Posterior vena cava (tissue), 2 donors: ENCODE data around the gene PSMG3. TPM values are rescaled to one million over a fixed set of nuclear protein-coding genes. Genes with fewer than 3 reads are reported as not detected.
"Not testable (repeated sequence)": the region's sequence is repeated elsewhere in the genome, so short reads cannot be mapped to it uniquely, and the experiment has no call there.

Experiments used
- DNase-seq: peaks from one replicate; pipeline ENCODE4 v3.0.0-alpha.2; 2020; ENCODE audit warnings: low spot score
- intact Hi-C, 2 donors: fragments of 100-400 bp; cut with DNase I; formaldehyde crosslinking; loops; one replicate each; pipeline versions ENCODE4 v1.14.1 to v1.14.2; 2022 to 2023
- total RNA-seq, 2 donors: library from RNA; stranded (reverse); fragmentation: NEBNext Ultra II Directional; extraction: Animal tissue kit (Norgen Biotek cat#: 25700); gene quantifications; one replicate each; pipeline ENCODE4 v1.2.1, GENCODE V29; 2021
- donor health status: DM: yes; HTN: yes; CAD: no.
- donor health status: DM: yes; HTN: yes; CAD: no.

Gene PSMG3
- total RNA-seq, 2 donors from 2014 or later, result 13.9 to 19.0 TPM

GRCh38 chr7:1585142-1585981 is 15.5 kb upstream of the PSMG3 start:
- intact Hi-C loops, result loop anchor here in 1 of 2 donors (10.0 kb wide), 1 partner anchor 619 kb away; no protein-coding TSS in a partner anchor
- no peak for DNase-seq

- DNase-seq, result no peak
- intact Hi-C loops, result loop anchor here in 1 of 2 donors (10.0 kb wide), 1 partner anchor 620 kb away; no protein-coding TSS in a partner anchor
Observed at GRCh38 chr7:1584700-1585099, 14.9 kb upstream of the PSMG3 start.

GRCh38 chr7:1583241-1583930 is 13.6 kb upstream of the PSMG3 start:
- intact Hi-C loops, result loop anchor here in 1 of 2 donors (10.0 kb wide), 1 partner anchor 621 kb away; no protein-coding TSS in a partner anchor

GRCh38 chr7:1580422-1581030 is 10.7 kb upstream of the PSMG3 start:
- DNase-seq, result no peak
- intact Hi-C loops, result loop anchor here in 1 of 2 donors (10.0 kb wide), 1 partner anchor 624 kb away; no protein-coding TSS in a partner anchor

More at GRCh38 chr7:1583241-1583930, 13.6 kb upstream of the PSMG3 start:
- DNase-seq, result not testable (repeated sequence)

GRCh38 chr7:1579481-1580421 is 9.9 kb upstream of the PSMG3 start:
- intact Hi-C loops, result loop anchor here (5.0 to 10.0 kb wide), 5 partner anchors 625 to 893 kb away; partner anchors contain the start of gene EIF3B (in 1 of the 2)
- peak; percentile 91 for DNase-seq

- intact Hi-C loops, result loop anchor here (5.0 to 10.0 kb wide), 4 partner anchors 634 to 894 kb away; partner anchors contain the start of gene EIF3B (in 1 of the 2)
- DNase-seq, result no peak
Observed at GRCh38 chr7:1578513-1578912, 8.7 kb upstream of the PSMG3 start.

- intact Hi-C loops, result loop anchor here (5.0 to 10.0 kb wide), 4 partner anchors 636 to 896 kb away; partner anchors contain the start of gene EIF3B (in 1 of the 2)
- DNase-seq, result no peak
Observed at GRCh38 chr7:1576521-1577253, 6.9 kb upstream of the PSMG3 start.

- intact Hi-C loops, result loop anchor here (5.0 to 10.0 kb wide), 4 partner anchors 636 to 896 kb away; partner anchors contain the start of gene EIF3B (in 1 of the 2)
- no peak for DNase-seq
Observed at GRCh38 chr7:1575809-1576208, 6.0 kb upstream of the PSMG3 start.

GRCh38 chr7:1572111-1572822 is 2.4 kb upstream of the PSMG3 start:
- DNase-seq, result no peak
- intact Hi-C loops, result loop anchor here in 1 of 2 donors (10.0 kb wide), 1 partner anchor 783 kb away; the partner anchor contains the start of gene EIF3B

GRCh38 chr7:1569440-1569832 is 396 bp downstream of the PSMG3 start:
- intact Hi-C loops, result no loop called here
- DNase-seq, result no peak

- DNase-seq, result no peak
Observed at GRCh38 chr7:1569016-1569415, 816 bp downstream of the PSMG3 start.

GRCh38 chr7:1567896-1568510 is 1.8 kb downstream of the PSMG3 start:
- DNase-seq, result no peak
- intact Hi-C loops, result no loop called here

More at GRCh38 chr7:1569016-1569415, 816 bp downstream of the PSMG3 start:
- intact Hi-C loops, result no loop called here

- intact Hi-C loops, result no loop called here
- DNase-seq, result no peak
Observed at GRCh38 chr7:1567049-1567771, 2.6 kb downstream of the PSMG3 start.

- no peak for DNase-seq
- intact Hi-C loops, result no loop called here
Observed at GRCh38 chr7:1566687-1567048, 3.2 kb downstream of the PSMG3 start.

GRCh38 chr7:1564603-1565022 is 5.2 kb downstream of the PSMG3 start:
- intact Hi-C loops, result no loop called here
- no peak for DNase-seq
